ENCODE results near the gene MLANA. TPM values are rescaled to one million over a fixed set of nuclear protein-coding genes. Genes with fewer than 3 reads are reported as not detected.

The MLANA gene
- total RNA-seq, 1 experiment from 2014 or later = not detected

- DNase-seq (ENCODE audit: low spot score) = peak; percentile 63
- Mint-ChIP-seq H3K36me3 (no peaks in the 10 kb centered on the region), H3K4me1 (peaks cover 11% of the 10 kb centered on the region), H3K27ac (no peak overlapping the region), H3K9me3 (no peaks in the 10 kb centered on the region), H3K27me3 (ENCODE audit: low read depth) (peaks cover 4% of the 10 kb centered on the region; the same call in 1 of the 2 replicates), H3K4me3 (no peak overlapping the region)
- TF ChIP-seq MAX (CRISPR knock-in tag; IDR thresholded peaks at IDR 0.05) = peak; percentile 21; the same call in 1 of the 2 replicates
- TF ChIP-seq SMAD3 (CRISPR knock-in tag; IDR thresholded peaks at IDR 0.05; ENCODE audit: borderline replicate concordance) = no peak
- TF ChIP-seq CTCF (IDR thresholded peaks at IDR 0.05) = peak; percentile 56; the same call in 1 of the 2 replicates
- CTCF ChIA-PET = interaction anchor here (0.6 to 1.9 kb wide), 6 partner anchors 15 to 185 kb away, joined by 3 to 7 read pairs (median 4); partner anchors contain the start of gene ERMP1
- peak; percentile 80 for ATAC-seq
- POLR2A ChIA-PET = no interaction called here
Observed at GRCh38 chr9:5869315-5870019, 21.2 kb upstream of the MLANA start.

- ChIA-PET CTCF (interaction anchor here (0.7 to 2.3 kb wide), 5 partner anchors 17 to 184 kb away, joined by 3 to 7 read pairs (median 4); partner anchors contain the start of gene ERMP1), POLR2A (no interaction called here)
- Mint-ChIP-seq H3K27me3 (ENCODE audit: low read depth) (peaks cover 4% of the 10 kb centered on the region; the same call in 1 of the 2 replicates), H3K4me1 (peaks cover 11% of the 10 kb centered on the region), H3K9me3 (no peaks in the 10 kb centered on the region), H3K4me3 (no peak overlapping the region), H3K36me3 (no peaks in the 10 kb centered on the region), H3K27ac (no peak overlapping the region)
- peak; percentile 28 for ATAC-seq
- no peak for DNase-seq (ENCODE audit: low spot score)
- TF ChIP-seq EMX1 (CRISPR knock-in tag; IDR thresholded peaks at IDR 0.05) (no peak), JUN (CRISPR knock-in tag; IDR thresholded peaks at IDR 0.05) (no peak), GRHL2 (CRISPR knock-in tag; IDR thresholded peaks at IDR 0.05; ENCODE audit: insufficient replicate concordance, severe bottlenecking) (no peak), ZNF671 (CRISPR knock-in tag; IDR thresholded peaks at IDR 0.05) (no peak), RORB (CRISPR knock-in tag; IDR thresholded peaks at IDR 0.05) (no peak), RELA (CRISPR knock-in tag; IDR thresholded peaks at IDR 0.05; ENCODE audit: borderline replicate concordance) (no peak), FOXJ3 (CRISPR knock-in tag; IDR thresholded peaks at IDR 0.05; ENCODE audit: borderline replicate concordance) (no peak), CREM (CRISPR knock-in tag; IDR thresholded peaks at IDR 0.05) (no peak), MLX (CRISPR knock-in tag; IDR thresholded peaks at IDR 0.05) (no peak), NFE2L1 (CRISPR knock-in tag; IDR thresholded peaks at IDR 0.05) (no peak), NFYB (CRISPR knock-in tag; conservative IDR thresholded peaks at IDR 0.05; ENCODE audit: low read depth) (no peak), ZNF416 (CRISPR knock-in tag; IDR thresholded peaks at IDR 0.05) (no peak), ATF3 (CRISPR knock-in tag; conservative IDR thresholded peaks at IDR 0.05) (no peak), ZNF396 (CRISPR knock-in tag; IDR thresholded peaks at IDR 0.05; ENCODE audit: borderline replicate concordance) (no peak), AFF4 (CRISPR knock-in tag; IDR thresholded peaks at IDR 0.05; ENCODE audit: borderline replicate concordance) (no peak), CTCF (IDR thresholded peaks at IDR 0.05) (no peak), FOXP4 (CRISPR knock-in tag; IDR thresholded peaks at IDR 0.05) (no peak)
Observed at GRCh38 chr9:5870020-5870339, 20.7 kb upstream of the MLANA start.
